HG03354 (cell line): ENCODE measurements around the gene MATN3.

Experiments used
- ATAC-seq: cut with Tn5 transposase; IDR thresholded peaks from one replicate; pipeline ENCODE4 v1.9.1; 2021; ENCODE audit warnings: mild to moderate bottlenecking; ENCODE audit not compliant: unreplicated experiment, poor library complexity, severe bottlenecking

The MATN3 gene

GRCh38 chr2:19947184-19947940 lies 65.1 kb downstream of the MATN3 start:
- no peak for ATAC-seq

- ATAC-seq = no peak
Measured at GRCh38 chr2:19944205-19944845, 68.1 kb downstream of the MATN3 start.

- ATAC-seq = no peak
Measured at GRCh38 chr2:19943189-19943588, 69.3 kb downstream of the MATN3 start.

DNA sequence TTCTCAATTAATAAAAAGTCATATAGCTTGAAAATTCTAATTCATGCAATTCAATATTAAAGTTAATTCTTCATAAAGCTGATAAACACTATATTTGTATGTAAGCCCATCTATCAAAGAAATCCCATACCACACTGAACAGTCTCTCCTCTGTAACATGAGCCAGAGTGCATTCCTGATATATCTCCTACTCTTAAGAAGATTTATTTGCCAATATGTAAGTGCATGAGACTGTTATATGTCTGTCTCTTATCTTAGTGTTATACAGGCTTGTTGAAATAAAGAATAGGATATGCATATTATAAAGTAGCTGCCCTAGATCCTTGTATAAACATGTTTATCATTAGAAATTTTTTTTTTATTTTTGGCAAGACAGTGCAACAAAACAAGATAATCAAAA lies 70.3 kb downstream of the MATN3 start:
- no peak for ATAC-seq
